Naive B cell (primary cell): ENCODE results near the gene KCTD3. TPM values are rescaled to one million over a fixed set of nuclear protein-coding genes. Genes with fewer than 3 reads are reported as not detected.
A peak's percentile ranks its signal among the peaks of the same experiment; 100 is the strongest.

Source experiments
- ATAC-seq, 2 donors: fragments of 150-1000 bp; cut with Tn5 transposase; 2 replicates each; pipeline ENCODE4 v1.10.0; 2021; ENCODE audit warnings: low read depth in 2 of 2, mild to moderate bottlenecking in 2 of 2, moderate library complexity in 2 of 2
- DNase-seq: peaks from one replicate; pipeline ENCODE4 v3.0.0; 2022
- H3K27ac Mint-ChIP-seq, 6 donors: one replicate each; pipeline ENCODE4 v1.8.0; 2020 to 2022; ENCODE audit warnings: mild to moderate bottlenecking in 6 of 6, mixed read lengths in 6 of 6, moderate library complexity in 5 of 6, inconsistent platforms in 2 of 6
- H3K27me3 Mint-ChIP-seq, 3 donors: one replicate each; pipeline ENCODE4 v1.8.0; 2021 to 2022; ENCODE audit warnings: mixed read lengths in 3 of 3, mild to moderate bottlenecking in 1 of 3
- H3K36me3 Mint-ChIP-seq, 2 donors: one replicate each; pipeline ENCODE4 v1.8.0; 2020 to 2022; ENCODE audit warnings: mixed read lengths in 2 of 2, inconsistent platforms in 1 of 2, mild to moderate bottlenecking in 1 of 2
- H3K4me1 Mint-ChIP-seq, 3 donors: one replicate each; pipeline ENCODE4 v1.8.0; 2020 to 2022; ENCODE audit warnings: mixed read lengths in 3 of 3, inconsistent platforms in 1 of 3, mild to moderate bottlenecking in 1 of 3, moderate library complexity in 1 of 3
- H3K4me3 Mint-ChIP-seq, 8 donors: one replicate each; pipeline ENCODE4 v1.8.0; 2020 to 2022; ENCODE audit warnings: mild to moderate bottlenecking in 8 of 8, mixed read lengths in 8 of 8, moderate library complexity in 8 of 8, inconsistent platforms in 2 of 8
- H3K9me3 Mint-ChIP-seq, 7 donors: one replicate each; pipeline ENCODE4 v1.8.0; 2020 to 2022; ENCODE audit warnings: mixed read lengths in 7 of 7, mild to moderate bottlenecking in 5 of 7, inconsistent platforms in 2 of 7, moderate library complexity in 1 of 7
- polyA plus RNA-seq, 6 donors: library from polyadenylated mRNA; unstranded; fragments of 300-500 nt; fragmentation: Illumina TruSeq; gene quantifications; one replicate each; pipeline ENCODE4 v1.2.3, GENCODE V29; 2021; ENCODE audit warnings: low read depth in 6 of 6

KCTD3 gene
- polyA plus RNA-seq, 6 donors from 2014 or later, result 1.9 to 5.6 (median 3.7) TPM

GRCh38 chr1:215568299-215568692 lies 1.2 kb downstream of the KCTD3 start:
- Mint-ChIP-seq H3K36me3 (no peaks in the 10 kb centered on the region), H3K4me3 (peak overlapping the region; percentile 89 to 97 (median 96)), H3K4me1 (peaks cover 20 to 49% (median 22%) of the 10 kb centered on the region in 3 donors), H3K27me3 (peaks cover 0 to under 1% (median 0%) of the 10 kb centered on the region in 3 donors), H3K9me3 (no peaks in the 10 kb centered on the region), H3K27ac (peak overlapping the region in 4 of 6 donors; percentile 84 to 97 (median 86))
- ATAC-seq (no peak), DNase-seq (peak; percentile 1)

- Mint-ChIP-seq H3K9me3 (no peaks in the 10 kb centered on the region), H3K27ac (peak overlapping the region in 1 of 6 donors; percentile 1), H3K36me3 (no peaks in the 10 kb centered on the region), H3K4me1 (peaks cover 21 to 49% (median 22%) of the 10 kb centered on the region in 3 donors), H3K4me3 (peak overlapping the region in 1 of 8 donors; percentile 8), H3K27me3 (no peaks in the 10 kb centered on the region)
- ATAC-seq (no peak), DNase-seq (no peak)
Measured at GRCh38 chr1:215569986-215570824, 3.1 kb downstream of the KCTD3 start.

- no peak for DNase-seq
- Mint-ChIP-seq H3K27ac (no peak overlapping the region), H3K4me3 (no peak overlapping the region), H3K36me3 (peaks cover 14 to 23% of the 10 kb centered on the region in 2 donors), H3K9me3 (peaks cover 0 to 19% (median 7%) of the 10 kb centered on the region in 7 donors), H3K27me3 (no peaks in the 10 kb centered on the region), H3K4me1 (no peaks in the 10 kb centered on the region)
- no peak for ATAC-seq
Measured at GRCh38 chr1:215581896-215582295, 14.8 kb downstream of the KCTD3 start.

GRCh38 chr1:215583185-215583749 lies 16.2 kb downstream of the KCTD3 start:
- Mint-ChIP-seq H3K4me1 (no peaks in the 10 kb centered on the region), H3K4me3 (no peak overlapping the region), H3K9me3 (peaks cover 0 to 19% (median 7%) of the 10 kb centered on the region in 7 donors), H3K27ac (no peak overlapping the region), H3K27me3 (no peaks in the 10 kb centered on the region), H3K36me3 (peaks cover 14 to 23% of the 10 kb centered on the region in 2 donors)
- DNase-seq (no peak), ATAC-seq (no peak)

GRCh38 chr1:215584389-215584788 lies 17.3 kb downstream of the KCTD3 start:
- H3K36me3 Mint-ChIP-seq, result peaks cover 14 to 28% of the 10 kb centered on the region in 2 donors
- DNase-seq, result no peak
- no peaks in the 10 kb centered on the region for H3K27me3 Mint-ChIP-seq
- H3K27ac Mint-ChIP-seq, result no peak overlapping the region
- peaks cover 0 to 19% (median 7%) of the 10 kb centered on the region in 7 donors for H3K9me3 Mint-ChIP-seq
- no peaks in the 10 kb centered on the region for H3K4me1 Mint-ChIP-seq
- no peak overlapping the region for H3K4me3 Mint-ChIP-seq
- ATAC-seq, result no peak

- H3K4me3 Mint-ChIP-seq, result no peak overlapping the region
- peaks cover 0 to 12% (median 4%) of the 10 kb centered on the region in 7 donors for H3K9me3 Mint-ChIP-seq
- H3K27me3 Mint-ChIP-seq, result no peaks in the 10 kb centered on the region
- DNase-seq (no peak), ATAC-seq (no peak)
- H3K36me3 Mint-ChIP-seq, result peaks cover 28 to 31% of the 10 kb centered on the region in 2 donors
- H3K4me1 Mint-ChIP-seq, result no peaks in the 10 kb centered on the region
- no peak overlapping the region for H3K27ac Mint-ChIP-seq
Measured at GRCh38 chr1:215589650-215590435, 22.7 kb downstream of the KCTD3 start.

GRCh38 chr1:215590779-215591491 lies 23.8 kb downstream of the KCTD3 start:
- Mint-ChIP-seq H3K9me3 (peaks cover 0 to 5% (median 0%) of the 10 kb centered on the region in 7 donors), H3K27me3 (no peaks in the 10 kb centered on the region), H3K27ac (no peak overlapping the region), H3K36me3 (peaks cover 23 to 33% of the 10 kb centered on the region in 2 donors), H3K4me3 (no peak overlapping the region), H3K4me1 (peaks cover 0 to 1% (median 0%) of the 10 kb centered on the region in 3 donors)
- DNase-seq (no peak), ATAC-seq (no peak)

- no peak overlapping the region for H3K27ac Mint-ChIP-seq
- DNase-seq (no peak), ATAC-seq (no peak)
- H3K27me3 Mint-ChIP-seq, result no peaks in the 10 kb centered on the region
- peaks cover 0 to 7% (median 0%) of the 10 kb centered on the region in 3 donors for H3K4me1 Mint-ChIP-seq
- H3K4me3 Mint-ChIP-seq, result no peak overlapping the region
- H3K9me3 Mint-ChIP-seq, result peaks cover 0 to 6% (median 0%) of the 10 kb centered on the region in 7 donors
- H3K36me3 Mint-ChIP-seq, result peaks cover 19 to 34% of the 10 kb centered on the region in 2 donors
Measured at GRCh38 chr1:215594640-215595039, 27.5 kb downstream of the KCTD3 start.

GRCh38 chr1:215595231-215595630 lies 28.1 kb downstream of the KCTD3 start:
- no peak for DNase-seq
- peaks cover 15 to 32% of the 10 kb centered on the region in 2 donors for H3K36me3 Mint-ChIP-seq
- no peak overlapping the region for H3K27ac Mint-ChIP-seq
- H3K9me3 Mint-ChIP-seq, result peaks cover 0 to 6% (median 0%) of the 10 kb centered on the region in 7 donors
- no peaks in the 10 kb centered on the region for H3K27me3 Mint-ChIP-seq
- H3K4me3 Mint-ChIP-seq, result no peak overlapping the region
- no peak for ATAC-seq
- peaks cover 0 to 7% (median 0%) of the 10 kb centered on the region in 3 donors for H3K4me1 Mint-ChIP-seq

GRCh38 chr1:215597961-215598360 lies 30.9 kb downstream of the KCTD3 start:
- ATAC-seq, result no peak
- H3K4me3 Mint-ChIP-seq, result no peak overlapping the region

GRCh38 chr1:215599418-215600074 lies 32.4 kb downstream of the KCTD3 start:
- no peak for DNase-seq
- Mint-ChIP-seq H3K9me3 (peaks cover 0 to 1% (median 0%) of the 10 kb centered on the region in 7 donors), H3K4me3 (no peak overlapping the region), H3K4me1 (peaks cover 0 to 7% (median 0%) of the 10 kb centered on the region in 3 donors), H3K27me3 (no peaks in the 10 kb centered on the region), H3K36me3 (peaks cover 13 to 15% of the 10 kb centered on the region in 2 donors), H3K27ac (peak overlapping the region in 1 of 6 donors; percentile 7)
- no peak for ATAC-seq

More at GRCh38 chr1:215597961-215598360, 30.9 kb downstream of the KCTD3 start:
- no peak for DNase-seq
- Mint-ChIP-seq H3K27ac (no peak overlapping the region), H3K27me3 (no peaks in the 10 kb centered on the region), H3K9me3 (peaks cover 0 to 1% (median 0%) of the 10 kb centered on the region in 7 donors), H3K4me1 (peaks cover 0 to 7% (median 0%) of the 10 kb centered on the region in 3 donors), H3K36me3 (peaks cover 8 to 15% of the 10 kb centered on the region in 2 donors)

GRCh38 chr1:215600258-215600792 lies 33.2 kb downstream of the KCTD3 start:
- Mint-ChIP-seq H3K27ac (peak overlapping the region in 1 of 6 donors; percentile 18), H3K4me1 (peaks cover 0 to 7% (median 0%) of the 10 kb centered on the region in 3 donors), H3K4me3 (no peak overlapping the region), H3K27me3 (no peaks in the 10 kb centered on the region), H3K36me3 (peaks cover 13 to 15% of the 10 kb centered on the region in 2 donors), H3K9me3 (peaks cover 0 to 1% (median 0%) of the 10 kb centered on the region in 7 donors)
- DNase-seq, result no peak
- ATAC-seq, result no peak
